Measurements from ENCODE around the gene TSC22D1.
"Not testable (repeated sequence)": the region's sequence is repeated elsewhere in the genome, so short reads cannot be mapped to it uniquely, and the experiment has no call there.

The TSC22D1 gene

GRCh38 chr13:44498969-44499368 is 77.2 kb downstream of the TSC22D1 start:
- no peak for DNase-seq

DNA sequence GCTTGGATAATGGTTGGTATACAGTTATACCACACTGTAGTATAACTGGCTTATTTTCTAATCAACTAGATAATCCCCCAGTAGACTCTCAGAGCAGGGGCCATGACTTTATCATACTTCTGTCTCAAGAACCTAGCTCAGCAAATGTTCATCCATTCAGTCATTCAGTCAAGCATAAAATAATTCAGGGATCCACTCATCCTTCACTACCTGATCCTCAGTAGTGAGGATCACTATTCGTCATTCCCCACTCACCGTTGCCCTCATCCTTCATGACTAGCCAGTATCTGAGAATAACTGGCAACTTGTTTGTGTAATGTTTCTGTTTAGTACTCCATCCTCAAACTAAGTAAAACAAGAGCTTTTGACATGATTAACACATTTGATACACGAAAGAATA is 77.6 kb downstream of the TSC22D1 start:
- no peak for DNase-seq

DNA sequence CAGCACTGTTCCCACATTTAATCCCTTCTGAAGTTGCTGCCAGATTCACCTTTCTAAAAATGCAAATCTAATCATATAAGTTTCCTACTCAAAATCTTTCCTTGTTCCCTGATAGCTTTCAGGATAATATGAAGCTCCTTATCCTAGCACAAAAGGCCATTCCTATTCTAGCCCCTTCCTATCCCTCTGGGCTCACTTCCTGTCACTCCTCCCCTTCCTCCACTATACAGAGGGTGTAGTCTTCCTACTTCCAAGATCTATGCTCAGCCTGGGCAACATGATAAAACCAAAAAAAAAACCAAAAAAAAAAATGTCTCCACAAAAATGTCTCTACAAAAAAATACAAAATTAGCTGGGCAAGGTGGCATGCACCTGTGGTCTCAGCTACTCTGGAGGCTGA is 78.3 kb downstream of the TSC22D1 start:
- no peak for DNase-seq

DNA sequence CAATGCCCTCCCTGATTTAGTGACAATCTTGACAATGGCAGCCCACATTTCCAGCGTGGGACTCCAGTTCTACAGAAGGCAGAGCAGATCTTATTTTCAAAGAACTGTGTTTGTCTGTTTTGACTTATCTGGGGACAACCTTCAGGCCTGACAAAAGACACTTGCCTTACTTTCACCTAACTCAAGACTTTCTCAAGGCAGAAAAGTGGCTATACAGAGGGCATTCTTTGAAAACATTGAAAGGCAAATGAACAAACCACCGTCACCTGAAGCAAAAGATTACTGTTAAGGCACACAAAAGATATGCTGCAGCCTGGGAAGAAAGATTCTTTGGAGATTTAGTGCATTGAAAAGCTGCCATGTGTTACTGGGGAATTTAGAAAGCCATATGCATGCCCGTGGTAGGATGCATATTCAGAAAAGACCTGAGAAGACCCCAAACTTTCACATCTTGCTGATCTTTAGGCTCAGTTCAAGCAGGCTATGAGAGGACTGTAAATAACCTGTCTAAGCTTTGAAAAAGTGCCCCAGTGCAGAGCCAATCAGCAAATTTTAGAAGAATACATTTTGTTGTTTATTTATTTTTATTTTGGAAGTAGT is 82.8 kb downstream of the TSC22D1 start:
- DNase-seq: no peak

DNA sequence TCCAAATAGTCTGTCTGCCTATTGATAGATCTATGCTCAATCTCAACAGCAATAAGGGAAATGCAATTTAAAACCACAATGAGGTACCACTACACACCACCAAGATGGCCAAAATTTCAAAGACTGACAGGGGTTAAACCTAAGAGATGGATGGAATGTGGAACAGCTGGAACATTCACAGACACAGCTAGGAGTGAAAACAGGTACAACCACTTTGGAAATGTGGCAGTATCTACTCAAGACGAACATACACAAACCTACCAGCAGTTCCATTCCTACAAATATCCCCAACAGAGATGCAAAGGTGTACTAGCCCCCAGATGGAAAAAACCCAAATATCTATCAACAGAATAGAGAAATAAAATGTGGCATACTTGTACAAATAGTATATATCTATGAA is 86.4 kb downstream of the TSC22D1 start:
- no peak for DNase-seq

DNA sequence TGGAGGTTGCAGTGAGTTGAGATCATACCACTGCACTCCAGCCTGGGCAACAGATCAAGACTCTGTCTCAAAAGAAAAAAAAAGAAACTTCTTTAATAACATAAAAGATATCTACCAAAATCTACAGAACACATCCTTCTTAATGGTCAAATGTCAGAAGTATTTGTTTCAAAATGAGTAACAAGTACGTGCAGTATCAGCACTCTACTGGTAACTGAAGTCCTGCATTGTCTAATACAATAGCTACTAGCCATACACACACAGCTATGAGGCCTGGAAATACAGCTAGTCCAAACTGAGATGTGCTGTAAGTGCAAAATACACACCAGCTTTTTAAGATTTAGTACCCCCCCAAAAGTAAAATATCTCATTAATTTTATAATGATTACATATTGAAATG is 88.1 kb downstream of the TSC22D1 start:
- no peak for DNase-seq

DNA sequence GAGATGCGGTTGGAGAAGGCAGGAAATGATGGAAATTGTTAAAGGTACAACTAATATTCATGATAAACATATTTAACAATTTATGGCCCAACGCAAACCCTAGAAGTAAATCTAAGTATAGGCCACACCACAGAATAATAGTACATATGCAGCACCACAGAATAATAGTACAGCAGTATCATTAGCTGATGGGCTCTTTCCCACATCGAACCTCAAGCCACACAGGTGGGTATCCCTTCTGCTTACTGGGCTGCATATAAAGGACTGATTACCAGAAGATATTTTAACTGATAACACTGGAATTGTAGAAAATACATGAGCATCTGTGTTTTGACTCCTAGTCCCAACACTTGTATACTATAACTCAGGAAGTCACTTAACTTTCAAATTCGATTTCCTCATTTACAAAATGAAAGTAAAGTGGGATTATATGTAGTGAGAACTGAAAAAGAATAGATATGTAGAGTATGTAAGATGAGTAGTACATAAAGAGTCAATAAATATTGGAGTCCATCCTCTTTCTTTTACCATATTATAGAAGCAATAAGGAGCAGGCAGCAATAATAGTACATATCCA is 91.5 kb downstream of the TSC22D1 start:
- no peak for DNase-seq

DNA sequence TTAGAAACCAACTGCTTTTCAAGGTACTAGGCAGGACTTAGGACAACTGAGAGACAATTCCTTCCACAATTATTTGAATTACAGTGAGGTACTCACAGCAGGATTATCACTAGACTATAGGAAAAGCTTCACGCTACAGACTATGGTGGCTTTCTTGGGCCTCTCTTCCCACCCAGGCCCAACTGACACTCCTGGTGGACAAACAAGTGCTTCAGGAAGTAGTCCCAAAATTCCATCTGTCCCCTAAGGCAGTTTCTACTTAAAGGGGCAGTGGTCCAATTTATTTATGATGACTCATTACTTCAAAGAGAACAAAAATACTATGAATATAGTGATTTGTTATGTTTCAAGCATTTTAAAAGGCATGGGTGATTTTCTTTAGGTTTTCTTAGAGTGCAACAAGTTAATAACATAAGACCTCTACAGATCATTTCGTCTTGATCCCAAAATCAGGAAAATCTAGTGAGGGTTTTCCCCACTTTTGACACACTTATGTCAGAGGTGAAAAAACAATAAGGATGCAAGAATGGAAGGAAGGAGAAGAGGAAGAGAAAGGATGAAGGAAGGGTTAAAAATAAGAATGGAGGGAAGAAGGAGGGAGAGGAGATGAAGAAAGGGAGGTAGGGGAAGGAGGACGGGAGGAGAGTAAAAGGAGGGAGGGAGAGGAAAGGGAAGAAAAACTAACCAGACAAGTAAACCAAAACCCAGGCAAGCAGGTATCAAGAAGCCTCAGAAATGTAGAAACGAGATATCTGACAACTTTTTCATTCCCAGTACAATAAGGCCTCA is 101.8 kb downstream of the TSC22D1 start:
- no peak for DNase-seq

DNA sequence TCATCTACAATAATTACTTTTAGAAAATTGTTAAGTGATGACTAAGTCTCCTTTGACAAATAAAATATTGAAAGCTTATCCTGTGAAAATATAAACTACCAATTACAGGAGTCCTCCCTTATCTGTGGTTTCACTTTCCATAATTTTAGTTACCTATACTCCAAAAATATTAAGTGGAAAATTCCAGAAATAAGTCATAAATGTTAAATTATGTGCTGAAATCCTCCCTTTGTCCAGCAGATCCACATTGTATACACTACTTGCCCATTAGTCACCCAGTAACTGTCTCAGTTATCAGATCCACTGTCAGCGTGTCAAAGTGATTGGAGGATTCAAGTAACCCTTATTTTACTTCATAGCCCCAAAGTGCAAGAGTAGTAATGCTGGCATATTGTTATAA is 104.4 kb downstream of the TSC22D1 start:
- no peak for DNase-seq

DNA sequence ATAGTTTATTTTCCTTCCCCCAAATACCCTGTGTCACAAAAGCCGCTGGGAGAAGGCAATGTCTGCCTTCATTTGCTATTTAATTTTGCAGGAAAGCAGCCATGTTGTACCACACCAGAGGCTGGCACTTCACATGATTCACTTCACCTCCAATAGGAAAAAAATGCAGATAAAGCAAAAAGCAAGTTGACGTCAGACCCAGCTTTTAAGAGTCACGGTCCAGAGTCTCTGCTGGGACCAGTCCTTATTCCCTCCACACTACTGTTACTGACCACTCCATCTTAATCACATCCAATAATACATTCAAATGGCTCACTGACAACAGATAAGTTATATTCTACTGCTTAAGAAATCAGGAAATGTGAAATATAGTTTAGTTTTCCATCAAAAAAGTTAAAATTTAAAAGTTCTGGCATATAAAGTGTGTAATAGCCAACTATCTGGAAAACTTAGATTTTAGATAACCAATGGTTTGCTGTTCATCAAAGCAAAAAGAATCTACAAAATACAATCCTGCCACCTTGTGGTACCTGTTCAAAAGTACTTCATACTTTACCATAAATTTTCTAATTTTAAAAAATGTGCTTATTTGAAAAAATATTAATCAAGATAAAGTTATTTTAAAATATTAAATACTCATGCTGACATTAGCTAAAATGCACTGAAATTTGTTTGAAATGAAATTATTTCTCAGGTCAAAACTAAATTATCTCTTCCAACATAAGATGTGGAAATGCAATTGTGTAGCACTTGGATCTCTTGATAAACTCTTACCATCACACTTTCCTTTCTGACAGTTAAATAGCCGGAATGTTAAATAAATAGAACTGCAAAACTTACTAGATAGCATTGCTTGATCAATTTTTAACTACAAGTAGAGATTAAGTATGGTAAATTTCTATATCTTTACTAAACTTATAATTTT is 105.2 kb downstream of the TSC22D1 start:
- DNase-seq: peak; percentile 18

- no peak for DNase-seq
Observed at GRCh38 chr13:44468874-44469273, 107.3 kb downstream of the TSC22D1 start.

DNA sequence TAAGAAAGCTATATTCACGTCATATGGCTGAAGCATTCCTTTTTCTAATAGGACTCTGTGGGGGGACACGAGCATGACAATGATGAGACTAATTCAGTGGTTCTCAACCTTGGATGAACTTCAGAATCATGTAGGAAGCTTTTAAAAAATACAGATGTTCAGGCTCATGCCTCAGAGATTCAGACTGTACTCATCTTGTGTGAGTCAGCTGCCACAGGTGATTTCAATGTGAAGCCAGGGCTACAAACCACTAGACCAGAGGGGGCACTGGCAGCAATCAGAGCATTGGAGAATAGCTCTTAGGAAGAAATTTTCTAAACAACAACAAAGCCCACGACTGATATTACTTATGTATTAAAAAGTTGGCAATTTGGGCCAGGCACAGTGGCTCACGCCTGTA is 110.8 kb downstream of the TSC22D1 start:
- no peak for DNase-seq

GRCh38 chr13:44464471-44464870 is 111.7 kb downstream of the TSC22D1 start:
- DNase-seq: no peak

- no peak for DNase-seq
Observed at GRCh38 chr13:44463759-44464158, 112.4 kb downstream of the TSC22D1 start.

- DNase-seq: no peak
Observed at GRCh38 chr13:44459674-44460073, 116.5 kb downstream of the TSC22D1 start.

- DNase-seq: no peak
Observed at GRCh38 chr13:44458313-44458975, 117.7 kb downstream of the TSC22D1 start.

- not testable (repeated sequence) for DNase-seq
Observed at GRCh38 chr13:44456212-44456611, 119.9 kb downstream of the TSC22D1 start.

- no peak for DNase-seq
Observed at GRCh38 chr13:44455769-44456168, 120.4 kb downstream of the TSC22D1 start.

DNA sequence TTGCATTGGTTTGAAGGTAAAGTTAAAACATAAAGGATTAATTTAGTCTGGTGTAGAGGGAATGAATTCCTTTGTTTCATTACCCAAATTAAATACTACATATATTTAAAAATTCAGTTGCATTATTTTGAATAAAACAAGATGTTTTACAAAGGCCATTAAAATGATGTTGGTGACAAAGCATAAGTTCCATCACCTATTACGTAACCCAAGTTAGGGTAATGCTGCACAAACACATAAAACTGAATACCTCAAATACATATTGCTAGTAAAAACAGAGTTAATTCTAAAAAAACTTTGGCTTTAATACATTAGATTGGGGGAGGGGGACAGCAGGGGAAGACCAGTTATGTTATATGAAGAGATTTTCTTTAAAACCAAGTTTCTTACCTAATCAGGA is 122.2 kb downstream of the TSC22D1 start:
- DNase-seq: no peak

- no peak for DNase-seq
Observed at GRCh38 chr13:44453069-44453468, 123.1 kb downstream of the TSC22D1 start.

GRCh38 chr13:44452418-44452817 is 123.7 kb downstream of the TSC22D1 start:
- no peak for DNase-seq

- DNase-seq: no peak
Observed at GRCh38 chr13:44451651-44452050, 124.5 kb downstream of the TSC22D1 start.

DNA sequence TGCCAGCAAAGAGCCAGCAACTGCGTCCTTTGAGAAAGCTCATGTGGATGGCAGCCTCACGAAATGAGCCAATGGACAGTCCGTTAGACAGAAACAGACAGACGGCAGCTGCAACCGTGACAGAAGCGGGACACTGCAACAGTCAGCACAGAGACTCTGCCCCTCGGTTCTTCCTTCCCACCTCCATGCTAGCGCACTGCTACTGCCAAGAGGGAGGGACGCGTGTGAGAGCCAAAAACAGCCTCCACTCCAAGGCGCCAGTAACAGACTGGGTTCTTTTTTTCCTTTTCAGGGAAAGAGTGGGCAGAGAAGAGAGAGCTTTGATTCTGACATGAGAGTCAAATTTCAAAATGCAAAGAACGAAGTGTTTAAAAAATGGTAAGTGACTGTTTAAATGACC is 125.0 kb downstream of the TSC22D1 start:
- DNase-seq: no peak
